Spleen (tissue), 7 donors: ENCODE results near the gene POLE.

ENCODE experiments used
- POLR2A ChIP-seq, 3 donors: fragments of 450-650 bp; IDR thresholded peaks; one replicate each; pipeline ENCODE4 v1.5.1; 2017; ENCODE audit warnings: antibody characterized with exemption in 3 of 3, mild to moderate bottlenecking in 1 of 3
- TF ChIP-seq, protein P1 (sequence below), 11 experiments: fragments of 200-600 bp in 7 of 11; fragments of 450-650 bp in 4 of 11; sonication (generic) in 4 of 11; IDR thresholded peaks in 8 of 11; conservative IDR thresholded peaks in 3 of 11; 1 replicate in 7 of 11; 2 replicates in 4 of 11; pipeline versions ENCODE4 v1.4.0 to v1.8.0; 2016 to 2021; ENCODE audit warnings: antibody characterized with exemption in 11 of 11, inconsistent platforms in 4 of 11, mild to moderate bottlenecking in 1 of 11
- donor health status: DM: no; HTN: no; CAD: no; lungs with moderate emphysema.
- donor health status: DM: no; HTN: no; CAD: no.
- donor health status: DM: no; HTN: no; CAD: no.

GRCh38 chr12:132641811-132642650 lies 45.1 kb downstream of the POLE start:
- TF ChIP-seq, protein P1, sequence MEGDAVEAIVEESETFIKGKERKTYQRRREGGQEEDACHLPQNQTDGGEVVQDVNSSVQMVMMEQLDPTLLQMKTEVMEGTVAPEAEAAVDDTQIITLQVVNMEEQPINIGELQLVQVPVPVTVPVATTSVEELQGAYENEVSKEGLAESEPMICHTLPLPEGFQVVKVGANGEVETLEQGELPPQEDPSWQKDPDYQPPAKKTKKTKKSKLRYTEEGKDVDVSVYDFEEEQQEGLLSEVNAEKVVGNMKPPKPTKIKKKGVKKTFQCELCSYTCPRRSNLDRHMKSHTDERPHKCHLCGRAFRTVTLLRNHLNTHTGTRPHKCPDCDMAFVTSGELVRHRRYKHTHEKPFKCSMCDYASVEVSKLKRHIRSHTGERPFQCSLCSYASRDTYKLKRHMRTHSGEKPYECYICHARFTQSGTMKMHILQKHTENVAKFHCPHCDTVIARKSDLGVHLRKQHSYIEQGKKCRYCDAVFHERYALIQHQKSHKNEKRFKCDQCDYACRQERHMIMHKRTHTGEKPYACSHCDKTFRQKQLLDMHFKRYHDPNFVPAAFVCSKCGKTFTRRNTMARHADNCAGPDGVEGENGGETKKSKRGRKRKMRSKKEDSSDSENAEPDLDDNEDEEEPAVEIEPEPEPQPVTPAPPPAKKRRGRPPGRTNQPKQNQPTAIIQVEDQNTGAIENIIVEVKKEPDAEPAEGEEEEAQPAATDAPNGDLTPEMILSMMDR (IDR thresholded peaks at IDR 0.05 in 8 of 11, conservative IDR thresholded peaks at IDR 0.05 in 3 of 11), result no peak
- no peak for TF ChIP-seq POLR2A (IDR thresholded peaks at IDR 0.05)
